Esophagus muscularis mucosa (tissue), 3 donors: ENCODE results near the gene BPNT1.

ENCODE experiments used
- POLR2A ChIP-seq: fragments of 450-650 bp; IDR thresholded peaks from one replicate; pipeline ENCODE4 v1.6.1; 2017; ENCODE audit warnings: antibody characterized with exemption, moderate library complexity, mild to moderate bottlenecking, low read depth
- POLR2AphosphoS5 ChIP-seq, 2 donors: sonication (generic); formaldehyde crosslinking; IDR thresholded peaks; one replicate each; pipeline ENCODE4 v1.6.1; 2017; ENCODE audit warnings: antibody characterized with exemption in 2 of 2
- TF ChIP-seq, protein P1 (sequence below), 3 experiments: fragments of 200-600 bp in 2 of 3; fragments of 450-650 bp in 1 of 3; sonication (generic) in 2 of 3; IDR thresholded peaks; one replicate each; pipeline ENCODE4 v1.5.1; 2017 to 2019; ENCODE audit warnings: antibody characterized with exemption in 3 of 3, mild to moderate bottlenecking in 2 of 3, moderate library complexity in 1 of 3

DNA sequence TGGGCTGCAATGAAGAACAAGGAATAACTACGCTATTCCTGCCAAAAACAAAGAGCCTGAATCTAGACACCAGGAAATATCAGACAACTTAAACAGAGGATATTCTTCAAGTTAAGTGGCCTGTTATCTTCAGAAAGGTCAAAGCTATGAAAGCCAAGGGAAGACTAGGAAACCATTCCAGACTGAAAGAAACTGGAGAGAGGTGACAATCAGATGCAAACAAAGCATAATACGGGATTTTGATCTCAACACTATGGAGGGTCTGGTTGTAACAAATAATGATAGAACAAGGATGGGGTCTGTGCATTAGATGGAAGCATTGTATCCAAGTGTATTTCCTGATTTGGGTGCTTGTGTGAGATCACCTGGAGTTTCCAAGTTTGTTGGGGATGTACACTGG is 45.9 kb downstream of the BPNT1 start:
- TF ChIP-seq, protein P1, sequence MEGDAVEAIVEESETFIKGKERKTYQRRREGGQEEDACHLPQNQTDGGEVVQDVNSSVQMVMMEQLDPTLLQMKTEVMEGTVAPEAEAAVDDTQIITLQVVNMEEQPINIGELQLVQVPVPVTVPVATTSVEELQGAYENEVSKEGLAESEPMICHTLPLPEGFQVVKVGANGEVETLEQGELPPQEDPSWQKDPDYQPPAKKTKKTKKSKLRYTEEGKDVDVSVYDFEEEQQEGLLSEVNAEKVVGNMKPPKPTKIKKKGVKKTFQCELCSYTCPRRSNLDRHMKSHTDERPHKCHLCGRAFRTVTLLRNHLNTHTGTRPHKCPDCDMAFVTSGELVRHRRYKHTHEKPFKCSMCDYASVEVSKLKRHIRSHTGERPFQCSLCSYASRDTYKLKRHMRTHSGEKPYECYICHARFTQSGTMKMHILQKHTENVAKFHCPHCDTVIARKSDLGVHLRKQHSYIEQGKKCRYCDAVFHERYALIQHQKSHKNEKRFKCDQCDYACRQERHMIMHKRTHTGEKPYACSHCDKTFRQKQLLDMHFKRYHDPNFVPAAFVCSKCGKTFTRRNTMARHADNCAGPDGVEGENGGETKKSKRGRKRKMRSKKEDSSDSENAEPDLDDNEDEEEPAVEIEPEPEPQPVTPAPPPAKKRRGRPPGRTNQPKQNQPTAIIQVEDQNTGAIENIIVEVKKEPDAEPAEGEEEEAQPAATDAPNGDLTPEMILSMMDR (IDR thresholded peaks at IDR 0.05) = no peak
- TF ChIP-seq POLR2AphosphoS5 (IDR thresholded peaks at IDR 0.05) (no peak), POLR2A (no peak)
